Neural cell (in vitro differentiated cells): ENCODE data around the gene RPL39L.

Experiments used
- CTCF ChIP-seq: fragments of 450-650 bp; IDR thresholded peaks from 2 replicates; pipeline ENCODE4 v1.5.1; 2014; ENCODE audit warnings: antibody characterized with exemption, mild to moderate bottlenecking, moderate library complexity; ENCODE audit not compliant: poor library complexity, severe bottlenecking
- POLR2AphosphoS5 ChIP-seq: IDR thresholded peaks from 2 replicates; pipeline ENCODE4 v1.6.1; 2012

DNA sequence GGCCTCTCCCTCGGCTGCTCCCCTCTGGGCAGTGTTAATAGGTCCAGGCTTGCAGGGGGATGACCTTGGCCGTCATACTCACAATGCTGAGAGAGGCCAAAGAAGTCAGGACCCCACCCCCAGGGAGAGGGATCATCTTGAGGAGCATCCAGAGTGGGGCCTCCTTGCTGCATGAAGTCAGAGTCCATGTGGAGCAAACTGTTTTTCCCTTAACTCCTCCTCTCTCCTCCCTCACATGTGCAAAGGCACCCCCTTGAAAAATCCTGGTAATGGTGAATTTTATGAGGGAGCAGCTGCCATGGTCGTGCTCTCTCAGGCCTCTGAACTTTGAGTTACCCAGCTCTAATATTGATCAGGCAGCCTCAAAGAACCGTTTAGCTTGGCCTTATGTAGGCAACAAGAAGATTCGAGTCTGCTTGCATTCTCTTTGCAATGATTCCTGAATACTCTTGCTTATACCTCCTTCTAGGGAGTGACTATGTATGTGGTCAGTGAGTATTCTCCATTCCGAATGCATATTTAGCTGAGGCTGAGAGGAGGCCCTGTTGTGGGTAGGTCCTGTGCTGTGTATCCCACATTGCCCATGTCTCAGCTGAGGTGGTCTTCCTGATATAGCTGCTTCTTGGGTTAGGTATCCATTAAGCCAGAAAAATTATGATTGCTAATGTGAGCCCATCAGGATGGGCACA is 23.1 kb upstream of the RPL39L start:
- no peak for TF ChIP-seq POLR2AphosphoS5
- no peak for TF ChIP-seq CTCF
